GM23338 (cell line): ENCODE measurements around the gene TCEANC.
"Not testable (repeated sequence)": the region's sequence is repeated elsewhere in the genome, so short reads cannot be mapped to it uniquely, and the experiment has no call there.

Experiments used
- CREB1 ChIP-seq: fragments of 250-450 bp; sonication (Bioruptor Pico); IDR thresholded peaks from 2 replicates; pipeline ENCODE4 v1.5.0; 2020; ENCODE audit warnings: low read depth, mild to moderate bottlenecking, moderate library complexity
- CTCF ChIP-seq, 2 experiments: fragments of 200-600 bp in 1 of 2; sonication (generic) in 1 of 2; conservative IDR thresholded peaks; 2 replicates each; pipeline versions ENCODE4 v1.5.1 to v1.6.1; 2016 to 2017; ENCODE audit warnings: antibody characterized with exemption in 2 of 2, low read depth in 2 of 2, mild to moderate bottlenecking in 2 of 2, moderate library complexity in 1 of 2
- ETS1 ChIP-seq: IDR thresholded peaks from 2 replicates; pipeline ENCODE4 v1.6.1; 2016; ENCODE audit warnings: antibody characterized with exemption
- EZH2 ChIP-seq: fragments of 200-600 bp; sonication (generic); IDR thresholded peaks from one replicate; pipeline ENCODE4 v1.8.0; 2017; ENCODE audit warnings: antibody characterized with exemption, mild to moderate bottlenecking, low read depth; ENCODE audit not compliant: unreplicated experiment
- EZH2phosphoT487 ChIP-seq: fragments of 200-600 bp; sonication (generic); IDR thresholded peaks from one replicate; pipeline ENCODE4 v1.8.1; 2018; ENCODE audit warnings: antibody characterized with exemption; ENCODE audit not compliant: unreplicated experiment
- JUNB ChIP-seq: IDR thresholded peaks from one replicate; pipeline ENCODE4 v1.6.1; 2016; ENCODE audit warnings: antibody characterized with exemption; ENCODE audit not compliant: unreplicated experiment
- POLR2AphosphoS5 ChIP-seq: IDR thresholded peaks from 2 replicates; pipeline ENCODE4 v1.6.1; 2016; ENCODE audit warnings: antibody characterized with exemption, low read depth
- REST ChIP-seq: IDR thresholded peaks from one replicate; pipeline ENCODE4 v1.6.1; 2018; ENCODE audit warnings: antibody characterized with exemption; ENCODE audit not compliant: unreplicated experiment
- STAT1 ChIP-seq: IDR thresholded peaks from one replicate; pipeline ENCODE4 v1.6.1; 2016; ENCODE audit warnings: antibody characterized with exemption; ENCODE audit not compliant: unreplicated experiment

- TF ChIP-seq CTCF (conservative IDR thresholded peaks at IDR 0.05; ENCODE audit: low read depth in 2 of 2); EZH2phosphoT487; EZH2; POLR2AphosphoS5; REST; STAT1; ETS1; CREB1 (CRISPR knock-in tag); JUNB: not testable (repeated sequence)
These were observed 26.8 kb downstream of the TCEANC start for GRCh38 chrX:13679700-13680099.
